Upper lobe of left lung (tissue), 4 donors: Measurements from ENCODE around the gene CD200R1.

Experiments used
- EP300 ChIP-seq, 4 donors: sonication (generic); formaldehyde crosslinking; IDR thresholded peaks; one replicate each; pipeline ENCODE4 v1.5.1; 2017; ENCODE audit warnings: antibody characterized with exemption in 4 of 4, control low read depth in 2 of 4
- POLR2A ChIP-seq, 4 donors: fragments of 450-650 bp; IDR thresholded peaks; one replicate each; pipeline ENCODE4 v1.5.1; 2016 to 2017; ENCODE audit warnings: antibody characterized with exemption in 4 of 4, mild to moderate bottlenecking in 2 of 4
- TF ChIP-seq, protein P1 (sequence below), 6 experiments: fragments of 450-650 bp in 4 of 6; fragments of 200-600 bp in 2 of 6; sonication (generic) in 2 of 6; IDR thresholded peaks; one replicate each; pipeline ENCODE4 v1.5.1; 2016 to 2019; ENCODE audit warnings: antibody characterized with exemption in 6 of 6

DNA sequence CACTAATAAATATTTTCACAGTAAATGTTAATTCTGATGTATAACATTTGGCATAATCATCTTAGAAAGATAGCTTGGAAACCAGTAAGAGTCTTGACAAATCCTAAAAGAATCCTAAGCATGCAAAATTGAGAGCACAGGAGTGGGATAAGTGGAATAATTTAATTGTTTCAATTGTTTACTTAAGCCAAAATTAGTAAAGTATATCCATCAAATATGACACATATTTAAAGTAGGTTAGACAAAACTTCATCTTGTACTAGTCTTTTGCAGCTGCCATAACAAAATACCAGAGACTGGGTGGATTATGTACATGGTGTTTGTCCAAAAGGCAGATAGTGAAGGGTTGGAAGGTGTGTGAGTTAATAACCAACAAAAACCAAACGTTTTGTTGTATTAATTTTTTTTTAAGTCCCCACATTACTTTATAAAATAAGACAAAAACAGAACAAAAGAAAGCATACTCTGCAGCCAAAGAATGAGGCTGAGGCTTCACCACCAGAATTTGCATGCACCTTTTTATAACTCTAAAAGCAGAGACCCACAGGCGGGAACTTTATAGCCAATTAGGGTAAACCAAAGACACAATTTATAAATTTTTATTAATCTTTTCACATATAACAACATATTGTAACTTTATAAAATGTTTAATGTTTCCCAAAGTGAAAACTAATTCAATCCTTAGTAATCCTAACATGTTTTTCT is 86.4 kb downstream of the CD200R1 start:
- TF ChIP-seq POLR2A (IDR thresholded peaks at IDR 0.05): no peak
- TF ChIP-seq, protein P1, sequence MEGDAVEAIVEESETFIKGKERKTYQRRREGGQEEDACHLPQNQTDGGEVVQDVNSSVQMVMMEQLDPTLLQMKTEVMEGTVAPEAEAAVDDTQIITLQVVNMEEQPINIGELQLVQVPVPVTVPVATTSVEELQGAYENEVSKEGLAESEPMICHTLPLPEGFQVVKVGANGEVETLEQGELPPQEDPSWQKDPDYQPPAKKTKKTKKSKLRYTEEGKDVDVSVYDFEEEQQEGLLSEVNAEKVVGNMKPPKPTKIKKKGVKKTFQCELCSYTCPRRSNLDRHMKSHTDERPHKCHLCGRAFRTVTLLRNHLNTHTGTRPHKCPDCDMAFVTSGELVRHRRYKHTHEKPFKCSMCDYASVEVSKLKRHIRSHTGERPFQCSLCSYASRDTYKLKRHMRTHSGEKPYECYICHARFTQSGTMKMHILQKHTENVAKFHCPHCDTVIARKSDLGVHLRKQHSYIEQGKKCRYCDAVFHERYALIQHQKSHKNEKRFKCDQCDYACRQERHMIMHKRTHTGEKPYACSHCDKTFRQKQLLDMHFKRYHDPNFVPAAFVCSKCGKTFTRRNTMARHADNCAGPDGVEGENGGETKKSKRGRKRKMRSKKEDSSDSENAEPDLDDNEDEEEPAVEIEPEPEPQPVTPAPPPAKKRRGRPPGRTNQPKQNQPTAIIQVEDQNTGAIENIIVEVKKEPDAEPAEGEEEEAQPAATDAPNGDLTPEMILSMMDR (IDR thresholded peaks at IDR 0.05): no peak
- TF ChIP-seq EP300 (IDR thresholded peaks at IDR 0.05): no peak
